HepG2 (cell line): ENCODE results near the gene SNX21. TPM values are rescaled to one million over a fixed set of nuclear protein-coding genes. Genes with fewer than 3 reads are reported as not detected.
A peak's percentile ranks its signal among the peaks of the same experiment; 100 is the strongest.

Experiments used
- CCDC6 ChIP-seq: sonication (generic); formaldehyde crosslinking; IDR thresholded peaks from 2 replicates; pipeline ENCODE4 v1.8.1; 2022; ENCODE audit warnings: mild to moderate bottlenecking, missing genetic modification reagents, moderate library complexity
- GABPB1 ChIP-seq: IDR thresholded peaks from 2 replicates; pipeline ENCODE4 v1.6.1; 2016; ENCODE audit warnings: mild to moderate bottlenecking, missing genetic modification reagents, moderate library complexity, missing compliant biosample characterization
- MEIS2 ChIP-seq: sonication (generic); formaldehyde crosslinking; IDR thresholded peaks from 2 replicates; pipeline ENCODE4 v1.9.0; 2021; ENCODE audit warnings: mild to moderate bottlenecking, missing genetic modification reagents
- RBAK ChIP-seq: sonication (generic); formaldehyde crosslinking; IDR thresholded peaks from 2 replicates; pipeline ENCODE4 v1.5.1; 2020; ENCODE audit warnings: mild to moderate bottlenecking, missing genetic modification reagents
- RXRB ChIP-seq: IDR thresholded peaks from 2 replicates; pipeline ENCODE4 v1.6.1; 2016; ENCODE audit warnings: borderline replicate concordance, missing genetic modification reagents, missing compliant biosample characterization
- SAFB2 ChIP-seq: sonication (generic); formaldehyde crosslinking; IDR thresholded peaks from 2 replicates; pipeline ENCODE4 v1.5.1; 2020; ENCODE audit warnings: missing genetic modification reagents, low read depth, mild to moderate bottlenecking, borderline replicate concordance
- SATB2 ChIP-seq: sonication (generic); formaldehyde crosslinking; IDR thresholded peaks from 2 replicates; pipeline ENCODE4 v1.5.0; 2020; ENCODE audit warnings: missing genetic modification reagents
- SNAI1 ChIP-seq: sonication (generic); formaldehyde crosslinking; IDR thresholded peaks from 2 replicates; pipeline ENCODE4 v1.5.0; 2020; ENCODE audit warnings: mild to moderate bottlenecking, missing genetic modification reagents, borderline replicate concordance
- ZNF572 ChIP-seq: sonication (generic); formaldehyde crosslinking; IDR thresholded peaks from 2 replicates; pipeline ENCODE4 v1.5.1; 2020; ENCODE audit warnings: mild to moderate bottlenecking, missing genetic modification reagents
- ZNF589 ChIP-seq: sonication (generic); formaldehyde crosslinking; conservative IDR thresholded peaks from 2 replicates; pipeline ENCODE4 v1.8.0; 2022; ENCODE audit warnings: mild to moderate bottlenecking, moderate library complexity, missing genetic modification reagents
- ZNF780A ChIP-seq: sonication (generic); formaldehyde crosslinking; IDR thresholded peaks from 2 replicates; pipeline ENCODE4 v1.8.0; 2022; ENCODE audit warnings: mild to moderate bottlenecking, missing genetic modification reagents, moderate library complexity
- polyA plus RNA-seq, 8 experiments: library from polyadenylated mRNA; depleted of rRNA in 3 of 8; stranded (reverse) in 7 of 8; unstranded in 1 of 8; fragments of >200 nt; fragmentation: Illumina TruSeq in 4 of 8; extraction: Trizol in 4 of 8; gene quantifications; 2 replicates each; pipeline versions ENCODE4 v1.2.1 to v1.2.3, GENCODE V29; 2011 to 2016; ENCODE audit warnings: low read depth in 4 of 8, missing spikeins in 1 of 8, mixed read lengths in 1 of 8; ENCODE audit not compliant: insufficient read depth in 1 of 8
- total RNA-seq, 5 experiments: library from RNA; depleted of rRNA; stranded (reverse); fragments of >200 nt; fragmentation: Illumina TruSeq; extraction: Trizol; gene quantifications; 2 replicates each; pipeline ENCODE4 v1.2.3, GENCODE V29; 2016; ENCODE audit warnings: low read depth in 1 of 5
- TF ChIP-seq, protein P1 (sequence below): sonication (generic); formaldehyde crosslinking; IDR thresholded peaks from 2 replicates; pipeline ENCODE4 v1.4.0; 2020; ENCODE audit warnings: missing genetic modification reagents, borderline replicate concordance
- TF ChIP-seq, protein P2 (sequence below): sonication (generic); formaldehyde crosslinking; IDR thresholded peaks from 2 replicates; pipeline ENCODE4 v1.8.0; 2022; ENCODE audit warnings: missing genetic modification reagents, mild to moderate bottlenecking, inconsistent platforms, borderline replicate concordance
- TF ChIP-seq, protein P3 (sequence below): sonication (generic); formaldehyde crosslinking; IDR thresholded peaks from 2 replicates; pipeline ENCODE4 v1.5.0; 2020; ENCODE audit warnings: missing genetic modification reagents, mild to moderate bottlenecking, borderline replicate concordance
- TF ChIP-seq, protein P4 (sequence below): sonication (generic); formaldehyde crosslinking; IDR thresholded peaks from 2 replicates; pipeline ENCODE4 v1.4.0; 2020; ENCODE audit warnings: missing genetic modification reagents
- TF ChIP-seq, protein P5 (sequence below): sonication (generic); formaldehyde crosslinking; IDR thresholded peaks from 2 replicates; pipeline ENCODE4 v1.4.0; 2020; ENCODE audit warnings: missing genetic modification reagents

SNX21 gene
- total and polyA plus RNA-seq, 2 of the 13 experiments (the other 11 are each of a cell fraction or from before 2014, with no cell fraction given) = 7.7 to 12.8 TPM

DNA sequence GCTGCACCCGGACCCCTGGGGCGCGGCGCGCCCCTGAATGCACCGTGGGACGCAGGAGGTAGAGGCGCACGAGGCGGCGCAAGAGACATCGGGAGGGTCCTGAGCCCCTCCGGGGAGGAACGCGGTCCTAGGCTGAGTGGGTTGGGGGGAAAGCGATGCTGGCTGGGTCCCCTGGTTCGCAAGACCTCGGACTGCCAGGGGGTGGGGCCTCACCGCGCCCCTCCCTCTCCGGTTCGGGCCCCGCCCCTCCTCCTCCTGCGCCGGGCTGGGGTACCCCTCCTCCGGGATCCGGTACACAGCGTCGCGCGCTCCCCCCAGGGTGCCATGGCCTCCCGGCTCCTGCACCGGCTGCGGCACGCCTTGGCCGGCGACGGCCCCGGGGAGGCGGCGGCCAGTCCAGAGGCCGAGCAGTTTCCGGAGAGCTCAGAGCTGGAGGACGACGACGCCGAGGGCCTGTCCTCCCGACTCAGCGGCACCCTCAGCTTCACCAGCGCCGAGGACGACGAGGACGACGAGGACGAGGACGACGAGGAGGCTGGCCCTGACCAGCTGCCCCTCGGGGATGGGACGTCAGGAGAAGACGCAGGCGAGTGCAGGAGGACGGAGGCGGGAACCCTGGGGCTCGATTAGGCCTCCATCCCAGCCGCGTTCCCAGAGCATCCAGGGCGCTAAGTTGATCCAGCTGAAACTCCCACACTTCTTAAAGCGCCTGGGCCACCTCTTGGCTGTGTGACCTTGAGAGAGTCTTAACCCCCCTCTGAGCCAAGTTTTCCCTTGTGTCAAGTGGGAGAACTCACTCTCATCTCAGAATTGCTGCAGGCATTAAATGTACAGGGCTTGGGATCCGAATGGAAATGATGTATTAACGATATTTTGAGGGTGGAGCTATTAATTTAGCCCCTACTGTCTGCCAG lies 541 bp downstream of the SNX21 start (continued):
- TF ChIP-seq, protein P1, sequence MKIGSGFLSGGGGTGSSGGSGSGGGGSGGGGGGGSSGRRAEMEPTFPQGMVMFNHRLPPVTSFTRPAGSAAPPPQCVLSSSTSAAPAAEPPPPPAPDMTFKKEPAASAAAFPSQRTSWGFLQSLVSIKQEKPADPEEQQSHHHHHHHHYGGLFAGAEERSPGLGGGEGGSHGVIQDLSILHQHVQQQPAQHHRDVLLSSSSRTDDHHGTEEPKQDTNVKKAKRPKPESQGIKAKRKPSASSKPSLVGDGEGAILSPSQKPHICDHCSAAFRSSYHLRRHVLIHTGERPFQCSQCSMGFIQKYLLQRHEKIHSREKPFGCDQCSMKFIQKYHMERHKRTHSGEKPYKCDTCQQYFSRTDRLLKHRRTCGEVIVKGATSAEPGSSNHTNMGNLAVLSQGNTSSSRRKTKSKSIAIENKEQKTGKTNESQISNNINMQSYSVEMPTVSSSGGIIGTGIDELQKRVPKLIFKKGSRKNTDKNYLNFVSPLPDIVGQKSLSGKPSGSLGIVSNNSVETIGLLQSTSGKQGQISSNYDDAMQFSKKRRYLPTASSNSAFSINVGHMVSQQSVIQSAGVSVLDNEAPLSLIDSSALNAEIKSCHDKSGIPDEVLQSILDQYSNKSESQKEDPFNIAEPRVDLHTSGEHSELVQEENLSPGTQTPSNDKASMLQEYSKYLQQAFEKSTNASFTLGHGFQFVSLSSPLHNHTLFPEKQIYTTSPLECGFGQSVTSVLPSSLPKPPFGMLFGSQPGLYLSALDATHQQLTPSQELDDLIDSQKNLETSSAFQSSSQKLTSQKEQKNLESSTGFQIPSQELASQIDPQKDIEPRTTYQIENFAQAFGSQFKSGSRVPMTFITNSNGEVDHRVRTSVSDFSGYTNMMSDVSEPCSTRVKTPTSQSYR (CRISPR knock-in tag) = peak; percentile 55
- TF ChIP-seq RBAK (CRISPR knock-in tag) (0 out of 2 replicates have a peak, but pooled peaks have one; percentile 6), SATB2 (peak; percentile 28; the same call in 1 of the 2 replicates), ZNF780A (CRISPR knock-in tag) (peak; percentile 76; the same call in 1 of the 2 replicates), RXRB (CRISPR knock-in tag) (no peak), ZNF572 (CRISPR knock-in tag) (peak; percentile 96), MEIS2 (CRISPR knock-in tag) (peak; percentile 57), SNAI1 (CRISPR knock-in tag) (peak; percentile 78; the same call in 1 of the 2 replicates), ZNF589 (peak; percentile 62; the same call in 1 of the 2 replicates), SAFB2 (CRISPR knock-in tag) (peak; percentile 45; the same call in 1 of the 2 replicates), CCDC6 (CRISPR knock-in tag) (no peak), GABPB1 (CRISPR knock-in tag) (peak; percentile 79; the same call in 1 of the 2 replicates)
- TF ChIP-seq, protein P2, sequence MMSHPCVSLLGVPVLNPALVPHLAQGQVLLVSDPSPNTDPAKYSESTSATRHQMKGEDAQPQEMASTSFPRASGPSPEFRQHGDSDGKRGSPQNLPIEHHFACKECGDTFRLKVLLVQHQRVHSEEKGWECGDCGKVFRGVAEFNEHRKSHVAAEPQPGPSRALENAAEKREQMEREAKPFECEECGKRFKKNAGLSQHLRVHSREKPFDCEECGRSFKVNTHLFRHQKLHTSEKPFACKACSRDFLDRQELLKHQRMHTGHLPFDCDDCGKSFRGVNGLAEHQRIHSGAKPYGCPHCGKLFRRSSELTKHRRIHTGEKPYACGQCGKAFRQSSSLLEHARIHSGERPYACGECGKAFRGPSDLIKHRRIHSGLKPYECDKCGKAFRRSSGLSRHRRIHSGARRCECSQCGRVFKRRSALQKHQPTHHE (CRISPR knock-in tag) = peak; percentile 53; the same call in 1 of the 2 replicates
- TF ChIP-seq, protein P3, sequence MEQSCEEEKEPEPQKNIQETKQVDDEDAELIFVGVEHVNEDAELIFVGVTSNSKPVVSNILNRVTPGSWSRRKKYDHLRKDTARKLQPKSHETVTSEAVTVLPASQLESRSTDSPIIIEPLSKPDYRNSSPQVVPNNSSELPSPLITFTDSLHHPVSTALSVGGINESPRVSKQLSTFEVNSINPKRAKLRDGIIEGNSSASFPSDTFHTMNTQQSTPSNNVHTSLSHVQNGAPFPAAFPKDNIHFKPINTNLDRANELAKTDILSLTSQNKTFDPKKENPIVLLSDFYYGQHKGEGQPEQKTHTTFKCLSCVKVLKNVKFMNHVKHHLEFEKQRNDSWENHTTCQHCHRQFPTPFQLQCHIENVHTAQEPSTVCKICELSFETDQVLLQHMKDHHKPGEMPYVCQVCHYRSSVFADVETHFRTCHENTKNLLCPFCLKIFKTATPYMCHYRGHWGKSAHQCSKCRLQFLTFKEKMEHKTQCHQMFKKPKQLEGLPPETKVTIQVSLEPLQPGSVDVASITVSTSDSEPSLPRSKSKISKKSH = peak; percentile 62; the same call in 1 of the 2 replicates
- TF ChIP-seq, protein P4, sequence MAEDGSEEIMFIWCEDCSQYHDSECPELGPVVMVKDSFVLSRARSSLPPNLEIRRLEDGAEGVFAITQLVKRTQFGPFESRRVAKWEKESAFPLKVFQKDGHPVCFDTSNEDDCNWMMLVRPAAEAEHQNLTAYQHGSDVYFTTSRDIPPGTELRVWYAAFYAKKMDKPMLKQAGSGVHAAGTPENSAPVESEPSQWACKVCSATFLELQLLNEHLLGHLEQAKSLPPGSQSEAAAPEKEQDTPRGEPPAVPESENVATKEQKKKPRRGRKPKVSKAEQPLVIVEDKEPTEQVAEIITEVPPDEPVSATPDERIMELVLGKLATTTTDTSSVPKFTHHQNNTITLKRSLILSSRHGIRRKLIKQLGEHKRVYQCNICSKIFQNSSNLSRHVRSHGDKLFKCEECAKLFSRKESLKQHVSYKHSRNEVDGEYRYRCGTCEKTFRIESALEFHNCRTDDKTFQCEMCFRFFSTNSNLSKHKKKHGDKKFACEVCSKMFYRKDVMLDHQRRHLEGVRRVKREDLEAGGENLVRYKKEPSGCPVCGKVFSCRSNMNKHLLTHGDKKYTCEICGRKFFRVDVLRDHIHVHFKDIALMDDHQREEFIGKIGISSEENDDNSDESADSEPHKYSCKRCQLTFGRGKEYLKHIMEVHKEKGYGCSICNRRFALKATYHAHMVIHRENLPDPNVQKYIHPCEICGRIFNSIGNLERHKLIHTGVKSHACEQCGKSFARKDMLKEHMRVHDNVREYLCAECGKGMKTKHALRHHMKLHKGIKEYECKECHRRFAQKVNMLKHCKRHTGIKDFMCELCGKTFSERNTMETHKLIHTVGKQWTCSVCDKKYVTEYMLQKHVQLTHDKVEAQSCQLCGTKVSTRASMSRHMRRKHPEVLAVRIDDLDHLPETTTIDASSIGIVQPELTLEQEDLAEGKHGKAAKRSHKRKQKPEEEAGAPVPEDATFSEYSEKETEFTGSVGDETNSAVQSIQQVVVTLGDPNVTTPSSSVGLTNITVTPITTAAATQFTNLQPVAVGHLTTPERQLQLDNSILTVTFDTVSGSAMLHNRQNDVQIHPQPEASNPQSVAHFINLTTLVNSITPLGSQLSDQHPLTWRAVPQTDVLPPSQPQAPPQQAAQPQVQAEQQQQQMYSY (CRISPR knock-in tag) = no peak
- TF ChIP-seq, protein P5, sequence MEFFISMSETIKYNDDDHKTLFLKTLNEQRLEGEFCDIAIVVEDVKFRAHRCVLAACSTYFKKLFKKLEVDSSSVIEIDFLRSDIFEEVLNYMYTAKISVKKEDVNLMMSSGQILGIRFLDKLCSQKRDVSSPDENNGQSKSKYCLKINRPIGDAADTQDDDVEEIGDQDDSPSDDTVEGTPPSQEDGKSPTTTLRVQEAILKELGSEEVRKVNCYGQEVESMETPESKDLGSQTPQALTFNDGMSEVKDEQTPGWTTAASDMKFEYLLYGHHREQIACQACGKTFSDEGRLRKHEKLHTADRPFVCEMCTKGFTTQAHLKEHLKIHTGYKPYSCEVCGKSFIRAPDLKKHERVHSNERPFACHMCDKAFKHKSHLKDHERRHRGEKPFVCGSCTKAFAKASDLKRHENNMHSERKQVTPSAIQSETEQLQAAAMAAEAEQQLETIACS = peak; percentile 34; the same call in 1 of the 2 replicates
